Measurements from ENCODE around the gene OR5B12.
"Not testable (repeated sequence)": the region's sequence is repeated elsewhere in the genome, so short reads cannot be mapped to it uniquely, and the experiment has no call there.

OR5B12 gene

GRCh38 chr11:58442136-58442535 is at the start of gene OR5B12:
Gene OR5B12, minus strand, starts transcription at chr11:58442236. Its CDS starts 2,085 bp downstream, at chr11:58440151.
- no peak for DNase-seq

- no peak for DNase-seq
These were observed 48.8 kb upstream of the OR5B12 start for GRCh38 chr11:58490827-58491226.

- DNase-seq = no peak
These were observed 45.1 kb upstream of the OR5B12 start for GRCh38 chr11:58487170-58487569.

GRCh38 chr11:58485961-58486360 is 43.9 kb upstream of the OR5B12 start:
- DNase-seq = no peak

- DNase-seq = no peak
These were observed 29.9 kb upstream of the OR5B12 start for GRCh38 chr11:58471892-58472291.

GRCh38 chr11:58466293-58466692 is 24.3 kb upstream of the OR5B12 start:
- no peak for DNase-seq

- DNase-seq = no peak
These were observed 23.7 kb upstream of the OR5B12 start for GRCh38 chr11:58465690-58466089.

DNA sequence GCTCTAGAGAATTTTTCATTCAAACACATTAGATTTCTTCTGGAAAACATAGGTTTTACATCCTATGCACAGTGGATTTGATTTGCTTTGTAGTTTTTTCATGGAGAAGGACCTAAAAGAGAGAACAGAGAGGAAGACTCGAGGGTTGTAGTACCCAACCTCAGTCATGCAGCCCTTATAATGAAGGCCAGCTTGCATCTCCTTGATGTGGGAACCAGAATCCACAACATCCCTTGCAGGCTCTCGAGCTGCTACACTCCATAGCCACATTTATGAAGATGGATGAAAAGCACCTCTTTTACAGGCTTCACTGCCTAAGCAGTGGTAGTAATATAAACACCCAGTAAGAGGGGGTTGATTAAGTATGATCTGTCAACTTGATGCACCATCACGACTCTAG is 9.5 kb upstream of the OR5B12 start:
- no peak for DNase-seq

DNA sequence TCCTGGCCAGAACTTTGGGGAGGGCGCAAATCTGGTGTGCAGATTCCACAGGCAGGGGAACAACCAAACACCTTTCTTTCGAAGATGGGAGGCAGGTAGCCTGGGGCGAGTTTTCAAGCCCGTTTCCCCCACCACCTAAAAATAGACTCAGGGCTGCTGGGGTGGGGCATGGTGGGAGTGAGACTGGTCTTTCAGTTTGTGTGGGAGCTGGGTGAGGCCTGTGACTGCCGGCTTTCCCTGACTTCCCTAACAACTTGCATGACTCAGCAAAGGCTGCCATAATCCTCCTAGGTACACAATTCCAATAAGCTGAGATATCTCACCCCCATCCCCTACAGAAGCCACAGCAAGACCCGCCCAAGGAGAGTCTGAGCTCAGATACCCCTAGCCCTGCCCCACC is 4.3 kb upstream of the OR5B12 start:
- no peak for DNase-seq

- DNase-seq = no peak
These were observed 2.3 kb upstream of the OR5B12 start for GRCh38 chr11:58444300-58444699.

GRCh38 chr11:58438486-58438885 is 3.5 kb downstream of the OR5B12 start:
- no peak for DNase-seq

DNA sequence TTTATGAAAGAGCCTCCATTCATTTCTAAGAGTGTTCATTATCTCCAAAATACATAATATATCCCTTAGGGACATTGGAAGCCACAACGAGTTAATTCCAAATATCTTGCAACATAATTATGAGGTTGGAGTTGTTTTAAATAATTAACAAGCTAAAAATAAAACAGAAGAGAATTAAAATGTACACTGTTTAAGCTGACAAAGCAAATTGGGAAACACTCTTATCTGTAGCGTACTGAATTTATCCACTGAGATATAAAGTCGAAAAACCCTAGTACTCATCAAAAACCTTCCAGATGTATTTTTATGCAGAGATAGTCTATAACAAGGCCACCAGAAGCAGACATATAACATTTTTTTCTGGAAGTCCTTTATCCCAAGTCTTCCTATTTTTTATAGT is 7.8 kb downstream of the OR5B12 start:
- no peak for DNase-seq

DNA sequence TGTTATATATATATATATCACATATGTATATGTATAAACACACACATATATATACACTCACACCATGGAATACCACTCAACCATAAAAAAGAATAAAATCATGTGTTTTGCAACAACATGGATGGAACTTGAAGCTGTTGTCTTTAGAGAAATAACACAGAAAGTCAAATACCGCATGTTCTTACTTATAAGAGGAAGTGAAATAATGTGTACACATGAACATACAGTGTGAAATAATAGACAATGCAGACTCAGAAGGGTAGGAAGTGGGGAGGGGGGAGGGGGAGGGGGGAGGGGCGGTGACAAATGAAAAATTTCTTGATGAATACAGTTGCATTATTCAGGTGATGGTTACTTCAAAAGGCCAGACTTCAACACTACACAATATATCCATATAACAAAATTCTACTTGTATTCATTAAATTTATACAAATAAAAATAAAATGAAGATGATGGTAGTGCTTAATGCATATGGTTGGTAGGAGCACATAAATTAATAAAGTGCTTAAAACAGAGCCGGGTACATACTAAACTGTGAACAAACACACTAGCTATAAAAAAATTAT is 8.3 kb downstream of the OR5B12 start:
- DNase-seq = no peak

DNA sequence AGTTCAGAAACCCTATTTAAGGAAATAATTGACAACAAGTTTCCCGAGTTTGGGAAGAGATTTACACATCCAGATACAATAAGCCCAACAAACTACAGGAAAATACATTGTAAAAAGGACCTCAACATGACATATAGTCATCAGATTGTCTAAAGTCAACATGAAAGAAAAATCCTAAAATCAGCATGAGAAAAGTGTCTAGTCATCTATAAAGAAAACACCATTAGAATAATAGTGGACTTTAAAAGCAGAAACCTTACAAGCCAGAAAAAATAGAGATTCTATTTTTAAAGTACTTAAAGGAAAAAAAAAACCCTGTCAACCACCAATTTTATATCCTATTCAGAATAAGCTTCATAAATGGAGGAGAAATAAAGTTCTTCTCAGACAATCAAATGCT is 12.8 kb downstream of the OR5B12 start:
- no peak for DNase-seq

DNA sequence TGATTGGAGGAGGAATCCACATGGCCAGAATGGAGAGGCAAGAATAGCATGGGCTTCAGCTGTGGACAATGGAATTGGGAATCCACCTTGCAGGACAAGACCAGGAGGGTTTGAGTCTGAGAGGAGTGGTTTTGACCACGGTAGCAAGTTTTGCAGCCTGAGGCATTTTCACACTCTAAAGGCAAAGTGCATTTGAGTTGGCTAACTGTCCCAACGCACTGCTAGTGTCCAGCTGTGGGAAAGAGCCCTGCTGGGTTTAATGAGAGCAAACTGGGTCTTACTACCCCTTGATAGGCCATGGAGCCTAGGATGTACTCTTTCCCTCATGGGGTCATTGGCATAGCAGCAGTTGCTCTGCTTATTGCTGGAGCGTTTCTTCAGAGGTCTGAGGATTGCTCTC is 14.0 kb downstream of the OR5B12 start, which contains the start of gene OR5B2:
OR5B2 (minus strand) TSS at position 101 of the 400 bp plus-strand sequence. CDS start 4,860 bp downstream, outside the sequence.
- DNase-seq = no peak

DNA sequence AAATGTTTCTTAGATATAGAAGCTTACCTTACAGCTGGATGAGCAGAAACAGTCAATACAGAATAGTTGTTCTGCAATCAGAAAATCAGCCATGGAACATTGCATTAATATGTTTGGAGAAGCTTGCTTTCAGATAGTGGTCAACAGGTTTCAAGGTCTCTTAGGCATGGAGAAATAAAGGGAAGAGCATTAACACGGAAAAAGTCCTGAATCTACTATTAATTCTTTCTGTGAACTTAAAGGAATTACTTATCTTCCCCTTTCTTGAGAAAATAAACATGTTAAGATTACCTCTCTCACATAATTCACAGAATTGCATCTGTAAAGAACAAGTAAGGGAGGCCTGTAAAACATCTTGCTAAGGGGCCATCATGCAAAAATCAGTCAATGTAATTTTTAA is 35.3 kb downstream of the OR5B12 start, which contains the start of gene OR5B3:
OR5B3 (minus strand) TSS at position 101 of the 400 bp plus-strand sequence. CDS start 3,465 bp downstream, outside the sequence.
- no peak for DNase-seq

GRCh38 chr11:58399622-58400021 is 42.4 kb downstream of the OR5B12 start:
- not testable (repeated sequence) for DNase-seq

DNA sequence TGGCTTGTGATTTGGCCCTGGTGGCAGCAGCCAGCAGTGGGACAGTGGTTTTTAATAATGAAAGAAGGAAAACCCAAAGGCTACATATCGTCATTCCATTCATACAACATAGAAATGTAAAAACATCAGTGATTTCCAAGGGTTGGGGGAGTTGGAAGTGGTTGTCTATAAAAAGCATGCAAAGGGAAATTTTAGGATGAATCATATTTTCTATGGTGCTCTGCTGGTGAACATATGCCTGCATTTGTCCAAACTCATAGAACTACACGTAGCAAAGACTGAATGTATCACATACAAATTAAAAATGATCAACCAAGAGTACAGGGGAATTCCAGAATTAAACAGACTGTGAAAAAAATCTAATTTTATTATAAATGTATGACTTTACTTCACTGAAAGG is 46.5 kb downstream of the OR5B12 start:
- no peak for DNase-seq

DNA sequence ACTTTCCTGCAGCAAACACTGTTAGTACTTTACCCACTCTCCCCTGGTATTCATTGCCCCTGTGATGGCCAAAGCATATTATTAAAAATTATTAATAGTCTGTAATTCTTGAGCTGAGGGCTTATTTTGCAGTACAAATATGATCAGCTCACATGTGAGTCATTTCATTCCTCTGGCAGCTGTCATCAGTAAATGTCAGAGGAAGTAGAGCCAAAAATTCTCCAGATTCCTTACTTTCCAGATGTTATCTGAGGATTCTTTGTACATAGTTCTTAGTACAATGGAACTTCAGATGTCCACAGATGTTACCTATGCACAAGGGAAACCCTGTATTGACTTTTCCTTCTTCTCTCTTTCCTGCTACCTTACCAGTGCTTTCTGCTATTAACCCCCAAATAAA is 47.8 kb downstream of the OR5B12 start:
- DNase-seq = no peak

DNA sequence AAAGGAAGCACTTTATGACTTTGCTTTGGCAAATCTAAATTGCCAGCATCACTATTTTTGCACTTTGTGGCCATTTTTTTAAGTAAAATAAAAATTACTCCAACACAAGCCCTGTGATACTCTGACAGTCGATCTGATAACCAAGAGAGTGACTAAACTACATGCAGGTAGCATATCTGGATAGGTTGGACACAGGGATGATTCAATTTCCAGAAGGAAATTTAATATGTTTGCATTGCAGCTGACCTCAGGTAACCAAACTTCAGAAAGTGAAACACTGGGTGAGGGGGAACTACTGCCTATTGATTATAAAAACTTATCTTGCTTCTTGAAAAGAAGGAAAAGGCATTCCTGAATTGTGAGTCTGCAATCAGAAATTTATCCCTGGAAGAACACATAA is 49.3 kb downstream of the OR5B12 start:
- DNase-seq = no peak

GRCh38 chr11:58391879-58392278 is 50.2 kb downstream of the OR5B12 start:
- DNase-seq = no peak

- DNase-seq = no peak
These were observed 51.4 kb downstream of the OR5B12 start for GRCh38 chr11:58390551-58391063.

All from activated CD4-positive, alpha-beta T cell treated with anti-CD3 and anti-CD28 coated beads, Interleukin-2, amount 50 U/mL, for 48 hours (primary cell).